Gastrocnemius medialis (tissue), 4 donors: ENCODE measurements around the gene ROBO1. TPM values are rescaled to one million over a fixed set of nuclear protein-coding genes. Genes with fewer than 3 reads are reported as not detected.

Experiments used
- ATAC-seq, 2 donors: fragments of 150-250 bp; one replicate each; pipeline ENCODE4 v1.9.1; 2016
- DNase-seq, 2 donors: peaks; one replicate each; pipeline ENCODE4 v3.0.0-alpha.2; 2019
- H3K27ac ChIP-seq, 4 donors: fragments of 200-600 bp; sonication (generic); 1 replicate in 1 of 4; 2 replicates in 3 of 4; pipeline ENCODE4 v1.5.1; 2016 to 2018; ENCODE audit warnings: mild to moderate bottlenecking in 2 of 4, moderate library complexity in 1 of 4
- H3K27me3 ChIP-seq, 3 donors: fragments of 200-600 bp; sonication (generic) in 2 of 3; 1 replicate in 1 of 3; 2 replicates in 2 of 3; pipeline versions ENCODE4 v1.5.1 to v1.6.0; 2016 to 2019; ENCODE audit warnings: mild to moderate bottlenecking in 1 of 3, moderate library complexity in 1 of 3
- H3K36me3 ChIP-seq, 2 donors: fragments of 200-600 bp; sonication (generic) in 1 of 2; one replicate each; pipeline ENCODE4 v1.5.1; 2017 to 2018
- H3K4me1 ChIP-seq, 2 donors: fragments of 200-600 bp; sonication (generic) in 1 of 2; one replicate each; pipeline ENCODE4 v1.5.1; 2016 to 2017; ENCODE audit warnings: mild to moderate bottlenecking in 2 of 2
- H3K4me3 ChIP-seq, 4 donors: fragments of 200-600 bp; sonication (generic) in 3 of 4; 1 replicate in 1 of 4; 2 replicates in 3 of 4; pipeline ENCODE4 v1.5.1; 2016 to 2019; ENCODE audit warnings: mild to moderate bottlenecking in 2 of 4
- H3K9me3 ChIP-seq, 3 donors: fragments of 200-600 bp; sonication (generic) in 2 of 3; 1 replicate in 1 of 3; 2 replicates in 2 of 3; pipeline ENCODE4 v1.5.1; 2016 to 2019
- POLR2A ChIP-seq, 2 donors: fragments of 450-650 bp; IDR thresholded peaks; one replicate each; pipeline ENCODE4 v1.6.1; 2017; ENCODE audit warnings: antibody characterized with exemption in 2 of 2, mild to moderate bottlenecking in 2 of 2, moderate library complexity in 2 of 2
- in situ Hi-C, 4 donors: fragments of 200-750 bp; cut with MboI; loops; one replicate each; pipeline versions ENCODE4 v1.15.0 to v1.8.0; 2017; ENCODE audit warnings: low sequenced_read_pairs in 4 of 4
- intact Hi-C: fragments of 100-400 bp; cut with DNase I; formaldehyde crosslinking; loops from one replicate; pipeline ENCODE4 v1.15.1; 2023; ENCODE audit warnings: low total_unique reads
- total RNA-seq, 4 donors: library from RNA; depleted of rRNA; stranded (reverse); fragments of >200 nt; gene quantifications; one replicate each; pipeline versions ENCODE4 v1.1.0 to v1.2.3, GENCODE V29; 2016
- TF ChIP-seq, protein P1 (sequence below), 5 experiments: fragments of 450-650 bp in 3 of 5; fragments of 200-600 bp in 2 of 5; sonication (generic) in 2 of 5; IDR thresholded peaks in 4 of 5; conservative IDR thresholded peaks in 1 of 5; 1 replicate in 4 of 5; 2 replicates in 1 of 5; pipeline ENCODE4 v1.5.1; 2016 to 2019; ENCODE audit warnings: antibody characterized with exemption in 5 of 5, mild to moderate bottlenecking in 3 of 5, moderate library complexity in 3 of 5

ROBO1 gene
- total RNA-seq, 4 donors from 2014 or later = 4.2 to 16.0 (median 9.5) TPM

GRCh38 chr3:78588906-78589621, 1178.7 kb downstream of the ROBO1 start:
- no peaks in the 10 kb centered on the region for H3K36me3 ChIP-seq
- H3K9me3 ChIP-seq = no peaks in the 10 kb centered on the region
- DNase-seq = no peak
- H3K4me1 ChIP-seq = no peaks in the 10 kb centered on the region
- ATAC-seq = no peak
- H3K27ac ChIP-seq = no peak overlapping the region
- intact Hi-C loops = no loop called here
- in situ Hi-C loops = no loop called here
- TF ChIP-seq, protein P1, sequence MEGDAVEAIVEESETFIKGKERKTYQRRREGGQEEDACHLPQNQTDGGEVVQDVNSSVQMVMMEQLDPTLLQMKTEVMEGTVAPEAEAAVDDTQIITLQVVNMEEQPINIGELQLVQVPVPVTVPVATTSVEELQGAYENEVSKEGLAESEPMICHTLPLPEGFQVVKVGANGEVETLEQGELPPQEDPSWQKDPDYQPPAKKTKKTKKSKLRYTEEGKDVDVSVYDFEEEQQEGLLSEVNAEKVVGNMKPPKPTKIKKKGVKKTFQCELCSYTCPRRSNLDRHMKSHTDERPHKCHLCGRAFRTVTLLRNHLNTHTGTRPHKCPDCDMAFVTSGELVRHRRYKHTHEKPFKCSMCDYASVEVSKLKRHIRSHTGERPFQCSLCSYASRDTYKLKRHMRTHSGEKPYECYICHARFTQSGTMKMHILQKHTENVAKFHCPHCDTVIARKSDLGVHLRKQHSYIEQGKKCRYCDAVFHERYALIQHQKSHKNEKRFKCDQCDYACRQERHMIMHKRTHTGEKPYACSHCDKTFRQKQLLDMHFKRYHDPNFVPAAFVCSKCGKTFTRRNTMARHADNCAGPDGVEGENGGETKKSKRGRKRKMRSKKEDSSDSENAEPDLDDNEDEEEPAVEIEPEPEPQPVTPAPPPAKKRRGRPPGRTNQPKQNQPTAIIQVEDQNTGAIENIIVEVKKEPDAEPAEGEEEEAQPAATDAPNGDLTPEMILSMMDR (IDR thresholded peaks at IDR 0.05 in 4 of 5, conservative IDR thresholded peaks at IDR 0.05 in 1 of 5) = no peak
- no peak for TF ChIP-seq POLR2A (IDR thresholded peaks at IDR 0.05)
- no peaks in the 10 kb centered on the region for H3K27me3 ChIP-seq
- no peak overlapping the region for H3K4me3 ChIP-seq

DNA sequence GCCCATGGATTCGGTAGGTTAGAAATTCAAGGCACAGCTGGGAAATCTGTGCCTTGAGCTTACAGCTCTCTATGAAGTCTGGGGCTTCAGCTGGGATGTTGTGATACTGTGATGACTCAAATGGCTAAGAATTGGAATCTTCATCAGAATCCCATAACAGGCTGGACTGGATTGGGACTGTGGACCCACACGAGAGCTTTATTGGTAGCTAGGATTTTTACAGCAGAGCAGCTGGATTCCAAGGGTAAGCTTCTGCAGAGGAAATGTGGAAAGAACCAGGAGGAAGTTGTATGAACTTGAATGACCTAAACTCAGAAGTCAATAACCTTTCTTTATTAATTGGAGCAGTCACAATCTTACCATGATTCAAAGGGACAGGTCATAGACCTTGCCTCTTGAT, 1187.1 kb downstream of the ROBO1 start:
- H3K27ac ChIP-seq = no peak overlapping the region

DNA sequence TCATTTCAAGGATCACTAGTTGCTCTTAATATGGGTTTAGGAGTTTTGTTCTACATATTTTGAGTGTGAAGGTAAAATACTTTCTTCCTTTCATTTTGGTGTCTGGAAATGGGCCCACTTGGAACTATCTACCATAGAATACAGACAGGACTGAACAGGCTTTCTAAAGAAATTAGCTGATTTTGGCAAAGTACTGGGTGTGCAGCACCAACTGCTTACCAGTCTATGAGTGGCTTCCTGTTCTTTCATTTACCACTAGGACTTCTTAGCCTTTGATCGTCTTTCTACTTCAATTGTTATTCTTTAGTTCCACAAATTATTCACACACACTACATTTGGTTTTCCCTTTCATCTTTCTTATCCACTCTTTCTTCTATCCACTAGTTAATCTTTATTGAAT, 1196.3 kb downstream of the ROBO1 start:
- Histone ChIP-seq H3K27me3 (no peaks in the 10 kb centered on the region), H3K27ac (no peak overlapping the region), H3K36me3 (no peaks in the 10 kb centered on the region), H3K4me3 (no peak overlapping the region), H3K9me3 (no peaks in the 10 kb centered on the region), H3K4me1 (no peaks in the 10 kb centered on the region)
- no peak for DNase-seq
- TF ChIP-seq, protein P1 (IDR thresholded peaks at IDR 0.05 in 4 of 5, conservative IDR thresholded peaks at IDR 0.05 in 1 of 5) = no peak
- TF ChIP-seq POLR2A (IDR thresholded peaks at IDR 0.05) = no peak
- ATAC-seq = no peak
- intact Hi-C loops = no loop called here
- in situ Hi-C loops = no loop called here

More for the DNA sequence above, 1187.1 kb downstream of the ROBO1 start:
- no peak for DNase-seq
- Histone ChIP-seq H3K9me3 (no peaks in the 10 kb centered on the region), H3K36me3 (no peaks in the 10 kb centered on the region), H3K4me3 (no peak overlapping the region), H3K4me1 (no peaks in the 10 kb centered on the region), H3K27me3 (no peaks in the 10 kb centered on the region)
- in situ Hi-C loops = no loop called here
- intact Hi-C loops = no loop called here
- no peak for TF ChIP-seq POLR2A (IDR thresholded peaks at IDR 0.05)
- TF ChIP-seq, protein P1 (IDR thresholded peaks at IDR 0.05 in 4 of 5, conservative IDR thresholded peaks at IDR 0.05 in 1 of 5) = no peak
- no peak for ATAC-seq

DNA sequence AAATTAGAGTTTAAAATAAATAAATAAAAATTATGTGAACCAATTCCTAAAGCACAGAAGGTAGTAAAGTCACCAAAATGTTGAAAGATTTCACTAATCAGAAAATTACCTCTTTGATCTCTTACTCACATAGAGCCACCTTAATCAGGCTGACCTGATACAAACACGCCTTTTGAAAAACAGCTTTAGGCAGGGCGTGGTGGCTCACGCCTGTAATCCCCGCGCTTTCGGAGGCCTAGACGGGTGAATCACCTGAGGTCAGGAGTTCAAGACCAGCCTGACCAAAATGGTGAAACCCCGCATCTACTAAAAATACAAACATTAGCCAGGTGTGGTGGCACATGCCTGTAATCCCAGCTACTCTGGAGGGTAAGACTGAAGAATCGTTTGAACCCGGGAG, 1197.3 kb downstream of the ROBO1 start:
- TF ChIP-seq POLR2A (IDR thresholded peaks at IDR 0.05) = no peak
- TF ChIP-seq, protein P1 (IDR thresholded peaks at IDR 0.05 in 4 of 5, conservative IDR thresholded peaks at IDR 0.05 in 1 of 5) = no peak
- Histone ChIP-seq H3K9me3 (no peaks in the 10 kb centered on the region), H3K27ac (no peak overlapping the region), H3K36me3 (no peaks in the 10 kb centered on the region), H3K27me3 (no peaks in the 10 kb centered on the region), H3K4me1 (no peaks in the 10 kb centered on the region), H3K4me3 (no peak overlapping the region)
- intact Hi-C loops (no loop called here), in situ Hi-C loops (no loop called here)
- DNase-seq (no peak), ATAC-seq (no peak)

- Histone ChIP-seq H3K27ac (no peak overlapping the region), H3K36me3 (no peaks in the 10 kb centered on the region), H3K4me3 (no peak overlapping the region), H3K4me1 (no peaks in the 10 kb centered on the region), H3K9me3 (no peaks in the 10 kb centered on the region), H3K27me3 (no peaks in the 10 kb centered on the region)
- in situ Hi-C loops = no loop called here
- no peak for ATAC-seq
- no peak for DNase-seq
- TF ChIP-seq POLR2A (IDR thresholded peaks at IDR 0.05) = no peak
- TF ChIP-seq, protein P1 (IDR thresholded peaks at IDR 0.05 in 4 of 5, conservative IDR thresholded peaks at IDR 0.05 in 1 of 5) = no peak
- intact Hi-C loops = no loop called here
Observed at GRCh38 chr3:78569804-78570203, 1198.0 kb downstream of the ROBO1 start.
